Breast epithelium (tissue), 4 donors: ENCODE results near the gene KLHDC10. TPM values are rescaled to one million over a fixed set of nuclear protein-coding genes. Genes with fewer than 3 reads are reported as not detected.

Experiments
- DNase-seq, 2 donors: peaks; one replicate each; pipeline ENCODE4 v3.0.0-alpha.2; 2019; ENCODE audit warnings: low spot score in 2 of 2
- H3K27ac ChIP-seq, 2 donors: fragments of 200-600 bp; sonication (generic) in 1 of 2; one replicate each; pipeline ENCODE4 v1.5.1; 2016 to 2019; ENCODE audit warnings: mild to moderate bottlenecking in 1 of 2
- H3K27me3 ChIP-seq, 2 donors: fragments of 200-600 bp; sonication (generic) in 1 of 2; one replicate each; pipeline versions ENCODE4 v1.5.1 to v1.6.0; 2017 to 2019; ENCODE audit warnings: control low read depth in 1 of 2, mild to moderate bottlenecking in 1 of 2
- H3K36me3 ChIP-seq: fragments of 200-600 bp; one replicate; pipeline ENCODE4 v1.5.1; 2019
- H3K4me1 ChIP-seq, 2 donors: fragments of 200-600 bp; sonication (generic); one replicate each; pipeline ENCODE4 v1.5.1; 2016 to 2019; ENCODE audit warnings: control low read depth in 1 of 2
- H3K4me3 ChIP-seq, 3 donors: fragments of 200-600 bp; sonication (generic); 1 replicate in 2 of 3; 2 replicates in 1 of 3; pipeline ENCODE4 v1.5.1; 2016 to 2019; ENCODE audit warnings: mild to moderate bottlenecking in 3 of 3, moderate library complexity in 2 of 3
- H3K9me3 ChIP-seq, 2 donors: fragments of 200-600 bp; sonication (generic) in 1 of 2; one replicate each; pipeline ENCODE4 v1.5.1; 2016 to 2019; ENCODE audit warnings: control low read depth in 1 of 2
- CTCF ChIP-seq, 3 donors: fragments of 450-650 bp; IDR thresholded peaks; one replicate each; pipeline ENCODE4 v1.5.1; 2016 to 2017; ENCODE audit warnings: antibody characterized with exemption in 3 of 3, mild to moderate bottlenecking in 3 of 3, moderate library complexity in 3 of 3
- POLR2A ChIP-seq: fragments of 450-650 bp; IDR thresholded peaks from one replicate; pipeline ENCODE4 v1.6.1; 2016; ENCODE audit warnings: antibody characterized with exemption, mild to moderate bottlenecking, moderate library complexity
- POLR2AphosphoS5 ChIP-seq, 3 donors: sonication (generic); formaldehyde crosslinking; IDR thresholded peaks; one replicate each; pipeline ENCODE4 v1.6.1; 2017; ENCODE audit warnings: antibody characterized with exemption in 3 of 3
- intact Hi-C: fragments of 100-400 bp; cut with DNase I; formaldehyde crosslinking; loops from one replicate; pipeline ENCODE4 v1.15.1; 2023; ENCODE audit warnings: low total_unique reads
- total RNA-seq, 3 donors: library from RNA; depleted of rRNA; stranded (reverse); fragments of >200 nt; gene quantifications; one replicate each; pipeline ENCODE4 v1.1.0, GENCODE V29; 2016

The KLHDC10 gene
- total RNA-seq, 3 donors from 2014 or later = 23.3 to 28.0 (median 28.0) TPM

DNA sequence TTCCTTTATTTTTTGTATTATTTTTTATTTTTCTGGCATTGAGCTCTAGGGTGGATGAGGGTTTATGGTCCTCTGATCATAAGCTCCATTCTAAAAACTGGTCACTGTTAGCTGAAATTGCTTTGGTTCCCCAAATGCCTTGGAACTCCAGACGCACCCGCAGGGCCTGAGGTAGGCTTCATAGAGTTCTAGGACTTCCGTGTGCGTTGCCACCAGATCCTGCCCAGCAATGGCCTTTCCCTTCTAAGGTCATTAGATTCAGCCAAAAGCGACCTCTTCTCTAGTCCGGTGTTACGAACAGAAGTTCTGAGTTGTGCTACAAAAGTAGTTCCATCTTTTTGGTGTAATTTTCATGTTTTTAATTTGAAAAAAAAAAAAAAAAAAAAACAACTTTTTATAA is 64.4 kb downstream of the KLHDC10 start:
- H3K27me3 ChIP-seq = no peaks in the 10 kb centered on the region
- no peak overlapping the region for H3K27ac ChIP-seq
- H3K4me3 ChIP-seq = no peak overlapping the region
- no peaks in the 10 kb centered on the region for H3K4me1 ChIP-seq
- no peak for DNase-seq
- intact Hi-C loops = no loop called here
- TF ChIP-seq CTCF (IDR thresholded peaks at IDR 0.05) = no peak
- no peak for TF ChIP-seq POLR2A
- TF ChIP-seq POLR2AphosphoS5 (IDR thresholded peaks at IDR 0.05) = no peak
- no peaks in the 10 kb centered on the region for H3K9me3 ChIP-seq
- H3K36me3 ChIP-seq = no peaks in the 10 kb centered on the region

DNA sequence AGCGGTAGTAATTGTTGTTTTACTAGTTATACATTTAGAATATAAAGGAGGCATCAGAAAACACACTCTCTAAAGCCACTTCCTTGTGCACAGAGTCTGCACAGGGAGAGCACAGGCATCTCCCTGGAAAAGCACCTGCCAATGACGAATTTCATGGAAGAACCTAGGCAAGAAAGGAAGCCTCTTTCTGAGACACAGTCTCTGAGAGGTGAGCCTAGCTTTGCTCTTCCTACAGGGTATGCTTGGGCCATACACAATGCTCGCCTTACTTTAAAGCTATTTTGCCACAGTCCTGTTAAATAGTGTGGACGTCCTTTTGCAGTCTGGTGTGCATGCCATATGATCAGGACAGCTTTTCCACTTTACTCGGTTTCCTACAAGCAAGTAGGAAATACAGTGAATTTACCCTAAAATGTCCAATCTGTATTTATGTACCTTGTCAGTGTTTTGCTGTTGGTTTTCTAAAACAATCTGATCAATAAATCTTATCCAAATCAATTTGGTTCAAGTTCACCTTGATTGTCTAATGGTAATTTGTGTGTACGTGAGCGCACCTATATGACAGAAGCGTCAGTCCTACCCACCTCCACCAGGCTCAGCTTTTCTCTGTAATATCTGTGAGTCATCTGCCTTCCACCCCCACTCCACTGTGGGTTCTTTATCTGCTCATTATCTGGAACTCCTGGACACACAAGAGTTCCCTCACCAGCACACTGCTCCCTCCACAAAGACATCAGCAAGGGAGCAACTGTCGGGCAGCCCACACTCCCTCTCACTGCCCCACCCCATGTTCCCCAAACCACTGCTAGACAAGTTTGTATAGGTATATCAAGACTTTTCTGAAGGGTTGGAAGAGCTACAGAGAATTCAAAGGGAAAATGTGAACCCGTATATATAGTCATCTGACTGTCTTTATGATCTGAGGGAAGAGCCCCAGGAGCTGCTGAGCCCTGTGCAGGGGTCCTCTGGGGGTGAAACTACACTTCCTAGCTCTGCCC is 65.2 kb downstream of the KLHDC10 start:
- H3K27me3 ChIP-seq = no peaks in the 10 kb centered on the region
- no peaks in the 10 kb centered on the region for H3K4me1 ChIP-seq
- no peak overlapping the region for H3K4me3 ChIP-seq
- no peaks in the 10 kb centered on the region for H3K36me3 ChIP-seq
- intact Hi-C loops = no loop called here
- DNase-seq = no peak
- no peaks in the 10 kb centered on the region for H3K9me3 ChIP-seq
- TF ChIP-seq POLR2A = no peak
- no peak for TF ChIP-seq POLR2AphosphoS5 (IDR thresholded peaks at IDR 0.05)
- no peak for TF ChIP-seq CTCF (IDR thresholded peaks at IDR 0.05)
- H3K27ac ChIP-seq = no peak overlapping the region

- intact Hi-C loops = no loop called here
- Histone ChIP-seq H3K27me3 (no peaks in the 10 kb centered on the region), H3K4me1 (no peaks in the 10 kb centered on the region), H3K4me3 (no peak overlapping the region), H3K9me3 (no peaks in the 10 kb centered on the region), H3K36me3 (no peaks in the 10 kb centered on the region), H3K27ac (no peak overlapping the region)
- DNase-seq = no peak
- TF ChIP-seq POLR2A (no peak), CTCF (IDR thresholded peaks at IDR 0.05) (no peak), POLR2AphosphoS5 (IDR thresholded peaks at IDR 0.05) (no peak)
Measured at GRCh38 chr7:130136579-130137167, 66.3 kb downstream of the KLHDC10 start.

DNA sequence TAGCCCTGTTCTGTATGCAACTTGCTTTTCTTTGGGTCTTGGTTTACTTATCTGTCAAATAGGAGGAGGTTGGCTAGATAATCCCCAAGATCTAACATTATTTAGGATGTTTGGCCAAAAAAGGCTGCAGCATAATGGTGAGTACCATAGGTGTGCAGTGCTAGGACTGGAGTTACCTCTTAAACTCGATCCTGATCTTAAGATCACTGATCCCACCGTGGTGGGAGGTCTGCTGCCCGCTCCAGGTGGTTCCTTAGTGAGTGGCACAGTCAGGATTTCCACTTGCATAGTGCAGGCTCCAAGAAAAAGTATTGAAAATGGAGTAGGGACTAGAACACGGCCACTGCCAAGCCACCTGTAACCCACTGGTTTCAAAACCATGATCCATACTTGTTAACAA is 66.9 kb downstream of the KLHDC10 start:
- Histone ChIP-seq H3K36me3 (no peaks in the 10 kb centered on the region), H3K4me3 (no peak overlapping the region), H3K4me1 (no peaks in the 10 kb centered on the region), H3K9me3 (no peaks in the 10 kb centered on the region), H3K27ac (no peak overlapping the region), H3K27me3 (no peaks in the 10 kb centered on the region)
- TF ChIP-seq POLR2A = no peak
- no peak for TF ChIP-seq CTCF (IDR thresholded peaks at IDR 0.05)
- no peak for TF ChIP-seq POLR2AphosphoS5 (IDR thresholded peaks at IDR 0.05)
- no peak for DNase-seq
- intact Hi-C loops = no loop called here
